ENCODE results near the gene FOLH1.
"Not testable (repeated sequence)": the region's sequence is repeated elsewhere in the genome, so short reads cannot be mapped to it uniquely, and the experiment has no call there.

The FOLH1 gene

GRCh38 chr11:49190287-49190686 is 18.1 kb downstream of the FOLH1 start:
- not testable (repeated sequence) for H3K4me2 ChIP-seq (ENCODE audit: insufficient read depth, low read length)

DNA sequence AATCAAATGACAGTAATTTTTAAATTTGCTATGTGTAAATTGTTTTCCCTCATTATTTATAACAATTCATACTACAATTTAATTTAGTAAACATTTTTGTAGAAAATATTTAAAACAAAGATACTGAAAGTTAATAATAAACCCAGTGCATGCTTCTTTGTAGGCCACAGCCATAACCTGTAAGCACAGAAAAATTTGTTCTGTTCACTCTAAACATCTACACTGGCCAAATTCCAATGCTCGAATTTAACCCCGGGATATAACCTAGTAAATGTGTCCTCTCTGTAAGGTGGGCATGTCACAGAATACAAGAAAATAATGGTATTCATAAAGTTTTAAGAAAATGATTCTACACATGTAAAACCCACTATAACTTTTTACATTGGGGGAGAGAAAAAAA is 22.2 kb downstream of the FOLH1 start:
- not testable (repeated sequence) for H3K79me2 ChIP-seq (ENCODE audit: insufficient read depth, low read length); H3K9me3 ChIP-seq (ENCODE audit: insufficient read depth, low read length, severe bottlenecking); H3K9ac ChIP-seq (ENCODE audit: low read depth, low read length); H3K36me3 ChIP-seq (ENCODE audit: insufficient read depth, low read length); H3K4me2 ChIP-seq (ENCODE audit: insufficient read depth, low read length); ATAC-seq (ENCODE audit: insufficient read depth, low read depth); DNase-seq; H2AFZ ChIP-seq (ENCODE audit: low read depth, low read length); H3K27ac ChIP-seq (ENCODE audit: low read length); H4K20me1 ChIP-seq (ENCODE audit: insufficient read depth, low read length); H3K4me1 ChIP-seq (ENCODE audit: insufficient read depth, low read length); H3K4me3 ChIP-seq (ENCODE audit: low read depth in 1 of 2, low read length in 2 of 2); H3K27me3 ChIP-seq (ENCODE audit: insufficient read depth, low read length, poor library complexity)

More at GRCh38 chr11:49190287-49190686, 18.1 kb downstream of the FOLH1 start:
- H4K20me1 ChIP-seq (ENCODE audit: insufficient read depth, low read length); H3K27ac ChIP-seq (ENCODE audit: low read length); H3K79me2 ChIP-seq (ENCODE audit: insufficient read depth, low read length); H3K4me1 ChIP-seq (ENCODE audit: insufficient read depth, low read length); ATAC-seq (ENCODE audit: insufficient read depth, low read depth); H3K36me3 ChIP-seq (ENCODE audit: insufficient read depth, low read length); H3K4me3 ChIP-seq (ENCODE audit: low read depth in 1 of 2, low read length in 2 of 2); H3K9me3 ChIP-seq (ENCODE audit: insufficient read depth, low read length, severe bottlenecking); H2AFZ ChIP-seq (ENCODE audit: low read depth, low read length); DNase-seq; H3K27me3 ChIP-seq (ENCODE audit: insufficient read depth, low read length, poor library complexity); H3K9ac ChIP-seq (ENCODE audit: low read depth, low read length): not testable (repeated sequence)

DNA sequence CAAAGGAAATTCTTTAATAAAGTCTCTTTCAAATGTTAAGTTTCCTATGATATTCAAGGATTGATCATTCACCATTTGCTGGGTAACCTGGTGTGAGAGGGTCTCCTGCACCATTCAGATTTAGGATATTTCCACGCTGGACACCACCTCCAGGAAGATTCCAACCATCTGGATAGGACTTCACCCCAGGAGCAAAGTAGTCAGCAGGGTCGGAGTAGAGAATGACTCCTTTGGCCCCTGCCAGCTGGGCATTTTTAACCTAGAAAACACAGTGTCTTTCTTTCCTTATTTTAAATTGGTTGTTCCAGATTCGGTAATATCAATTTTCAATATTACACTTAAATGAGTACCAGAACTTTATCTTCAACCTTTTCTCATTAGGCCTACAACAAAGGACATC is 22.8 kb downstream of the FOLH1 start:
- H3K4me2 ChIP-seq (ENCODE audit: insufficient read depth, low read length); H3K79me2 ChIP-seq (ENCODE audit: insufficient read depth, low read length); DNase-seq; H2AFZ ChIP-seq (ENCODE audit: low read depth, low read length); H3K4me3 ChIP-seq (ENCODE audit: low read depth in 1 of 2, low read length in 2 of 2); H4K20me1 ChIP-seq (ENCODE audit: insufficient read depth, low read length); H3K9ac ChIP-seq (ENCODE audit: low read depth, low read length); ATAC-seq (ENCODE audit: insufficient read depth, low read depth); H3K9me3 ChIP-seq (ENCODE audit: insufficient read depth, low read length, severe bottlenecking); H3K36me3 ChIP-seq (ENCODE audit: insufficient read depth, low read length); H3K27ac ChIP-seq (ENCODE audit: low read length); H3K4me1 ChIP-seq (ENCODE audit: insufficient read depth, low read length); H3K27me3 ChIP-seq (ENCODE audit: insufficient read depth, low read length, poor library complexity): not testable (repeated sequence)

GRCh38 chr11:49184756-49185155 is 23.6 kb downstream of the FOLH1 start:
- DNase-seq; H3K27ac ChIP-seq (ENCODE audit: low read length); H2AFZ ChIP-seq (ENCODE audit: low read depth, low read length); H3K9me3 ChIP-seq (ENCODE audit: insufficient read depth, low read length, severe bottlenecking); ATAC-seq (ENCODE audit: insufficient read depth, low read depth); H3K9ac ChIP-seq (ENCODE audit: low read depth, low read length); H3K79me2 ChIP-seq (ENCODE audit: insufficient read depth, low read length); H3K36me3 ChIP-seq (ENCODE audit: insufficient read depth, low read length); H4K20me1 ChIP-seq (ENCODE audit: insufficient read depth, low read length); H3K4me2 ChIP-seq (ENCODE audit: insufficient read depth, low read length); H3K4me3 ChIP-seq (ENCODE audit: low read depth in 1 of 2, low read length in 2 of 2); H3K27me3 ChIP-seq (ENCODE audit: insufficient read depth, low read length, poor library complexity); H3K4me1 ChIP-seq (ENCODE audit: insufficient read depth, low read length): not testable (repeated sequence)

DNA sequence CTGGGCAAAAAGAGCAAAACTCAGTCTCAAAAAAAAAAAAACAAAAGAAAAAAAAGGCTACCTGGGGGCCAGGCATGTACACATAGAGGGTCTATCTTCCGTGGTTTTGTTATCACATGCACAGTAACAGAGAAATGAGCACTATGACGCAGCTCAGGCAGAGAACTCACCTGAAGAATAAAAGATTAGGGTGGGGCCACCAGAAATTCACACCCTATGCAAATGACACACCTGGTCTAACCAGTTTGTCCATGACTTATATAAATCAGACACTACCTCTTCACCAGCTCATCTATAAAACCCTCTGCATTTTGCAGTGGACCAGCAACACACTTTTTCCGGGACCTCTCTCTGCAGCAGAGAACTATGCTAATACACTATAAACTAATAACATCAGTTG is 30.5 kb downstream of the FOLH1 start:
- not testable (repeated sequence) for ATAC-seq (ENCODE audit: insufficient read depth, low read depth); H3K27ac ChIP-seq (ENCODE audit: low read length); H3K4me1 ChIP-seq (ENCODE audit: insufficient read depth, low read length); H2AFZ ChIP-seq (ENCODE audit: low read depth, low read length); H3K9me3 ChIP-seq (ENCODE audit: insufficient read depth, low read length, severe bottlenecking); H3K4me3 ChIP-seq (ENCODE audit: low read depth in 1 of 2, low read length in 2 of 2); H3K27me3 ChIP-seq (ENCODE audit: insufficient read depth, low read length, poor library complexity); H3K79me2 ChIP-seq (ENCODE audit: insufficient read depth, low read length); DNase-seq; H4K20me1 ChIP-seq (ENCODE audit: insufficient read depth, low read length); H3K36me3 ChIP-seq (ENCODE audit: insufficient read depth, low read length); H3K4me2 ChIP-seq (ENCODE audit: insufficient read depth, low read length); H3K9ac ChIP-seq (ENCODE audit: low read depth, low read length)

- H3K27ac ChIP-seq (ENCODE audit: low read length); H4K20me1 ChIP-seq (ENCODE audit: insufficient read depth, low read length); ATAC-seq (ENCODE audit: insufficient read depth, low read depth); H3K36me3 ChIP-seq (ENCODE audit: insufficient read depth, low read length); H2AFZ ChIP-seq (ENCODE audit: low read depth, low read length); H3K4me2 ChIP-seq (ENCODE audit: insufficient read depth, low read length); H3K27me3 ChIP-seq (ENCODE audit: insufficient read depth, low read length, poor library complexity); H3K4me3 ChIP-seq (ENCODE audit: low read depth in 1 of 2, low read length in 2 of 2); H3K79me2 ChIP-seq (ENCODE audit: insufficient read depth, low read length); H3K4me1 ChIP-seq (ENCODE audit: insufficient read depth, low read length); H3K9ac ChIP-seq (ENCODE audit: low read depth, low read length); H3K9me3 ChIP-seq (ENCODE audit: insufficient read depth, low read length, severe bottlenecking); DNase-seq: not testable (repeated sequence)
Measured at GRCh38 chr11:49175378-49175777, 33.0 kb downstream of the FOLH1 start.

DNA sequence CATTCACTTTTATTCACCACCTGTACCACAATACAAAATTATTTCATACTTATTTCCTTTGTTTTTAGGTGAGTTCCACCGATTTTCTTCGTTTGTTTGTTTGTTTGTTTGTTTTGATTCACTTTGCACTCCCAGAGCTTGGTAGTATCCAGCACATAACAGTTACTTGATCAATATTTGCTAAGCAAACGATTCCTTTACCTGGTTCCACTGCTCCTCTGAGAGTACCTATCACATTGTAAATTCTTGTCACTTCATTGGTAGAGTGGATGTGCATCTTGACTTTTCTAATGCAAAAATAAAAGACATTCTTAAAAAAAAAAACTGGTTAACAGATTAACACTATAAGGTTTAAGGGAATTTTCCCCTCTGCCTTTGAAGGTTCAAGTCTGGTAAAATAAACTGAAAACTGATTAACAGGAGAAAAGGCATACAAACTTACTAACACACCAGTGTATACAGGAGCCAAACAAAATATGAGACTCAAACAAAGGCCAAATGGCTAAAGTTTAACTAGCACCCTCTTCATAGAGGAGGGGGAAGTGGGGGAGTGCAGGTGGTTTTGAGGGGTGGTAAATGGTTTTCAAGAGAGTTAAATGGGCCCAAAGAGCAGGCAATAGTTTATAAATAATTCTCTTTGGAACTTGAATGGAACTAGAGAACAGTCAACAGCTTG is 33.6 kb downstream of the FOLH1 start:
- not testable (repeated sequence) for H3K27ac ChIP-seq (ENCODE audit: low read length); H3K27me3 ChIP-seq (ENCODE audit: insufficient read depth, low read length, poor library complexity); H3K79me2 ChIP-seq (ENCODE audit: insufficient read depth, low read length); H3K4me3 ChIP-seq (ENCODE audit: low read depth in 1 of 2, low read length in 2 of 2); ATAC-seq (ENCODE audit: insufficient read depth, low read depth); DNase-seq; H3K4me1 ChIP-seq (ENCODE audit: insufficient read depth, low read length); H3K36me3 ChIP-seq (ENCODE audit: insufficient read depth, low read length); H3K9me3 ChIP-seq (ENCODE audit: insufficient read depth, low read length, severe bottlenecking); H2AFZ ChIP-seq (ENCODE audit: low read depth, low read length); H3K4me2 ChIP-seq (ENCODE audit: insufficient read depth, low read length); H4K20me1 ChIP-seq (ENCODE audit: insufficient read depth, low read length); H3K9ac ChIP-seq (ENCODE audit: low read depth, low read length)

DNA sequence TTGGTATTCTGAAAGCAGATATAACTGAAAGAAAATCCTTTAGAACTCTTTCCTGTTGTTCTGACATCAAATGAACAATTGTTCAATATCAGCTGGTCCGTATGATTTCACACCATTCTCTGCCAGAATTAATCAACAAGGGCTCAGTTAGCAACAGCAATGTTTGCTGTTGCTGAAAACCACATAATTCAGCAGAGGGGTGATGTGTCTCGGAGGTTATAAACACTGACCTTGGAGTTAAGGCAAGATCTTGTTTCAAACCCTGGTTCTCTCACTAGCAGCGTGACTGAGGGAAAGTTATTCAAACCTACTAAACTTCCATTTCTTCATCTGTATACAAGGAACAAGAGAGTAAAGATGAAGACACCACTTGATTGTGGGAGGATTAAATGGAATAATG is 36.8 kb downstream of the FOLH1 start:
- DNase-seq; H3K79me2 ChIP-seq (ENCODE audit: insufficient read depth, low read length); H3K9me3 ChIP-seq (ENCODE audit: insufficient read depth, low read length, severe bottlenecking): not testable (repeated sequence)

More for the DNA sequence above, 36.8 kb downstream of the FOLH1 start:
- H3K36me3 ChIP-seq (ENCODE audit: insufficient read depth, low read length); H3K27ac ChIP-seq (ENCODE audit: low read length); H3K4me3 ChIP-seq (ENCODE audit: low read depth in 1 of 2, low read length in 2 of 2); ATAC-seq (ENCODE audit: insufficient read depth, low read depth); H3K9ac ChIP-seq (ENCODE audit: low read depth, low read length); H4K20me1 ChIP-seq (ENCODE audit: insufficient read depth, low read length); H3K27me3 ChIP-seq (ENCODE audit: insufficient read depth, low read length, poor library complexity); H3K4me2 ChIP-seq (ENCODE audit: insufficient read depth, low read length); H3K4me1 ChIP-seq (ENCODE audit: insufficient read depth, low read length); H2AFZ ChIP-seq (ENCODE audit: low read depth, low read length): not testable (repeated sequence)
